IPS-18c (cell line): ENCODE measurements around the gene ACTN3.

ENCODE experiments used
- H3K4me3 ChIP-seq: 2 replicates; pipeline ENCODE4 v1.7.0; 2013; ENCODE audit warnings: low read depth, mild to moderate bottlenecking, low read length, moderate library complexity; ENCODE audit not compliant: insufficient read depth
- H3K9me3 ChIP-seq: one replicate; pipeline ENCODE4 v1.6.1; 2013; ENCODE audit warnings: mild to moderate bottlenecking, low read length, moderate library complexity; ENCODE audit not compliant: control insufficient read depth, insufficient read depth

The ACTN3 gene

GRCh38 chr11:66559866-66560676 is 13.4 kb downstream of the ACTN3 start:
- Histone ChIP-seq H3K9me3 (no peaks in the 10 kb centered on the region), H3K4me3 (no peak overlapping the region)

GRCh38 chr11:66561178-66561974 is 14.7 kb downstream of the ACTN3 start:
- no peaks in the 10 kb centered on the region for H3K9me3 ChIP-seq

GRCh38 chr11:66561975-66562248 is 15.2 kb downstream of the ACTN3 start:
- Histone ChIP-seq H3K4me3 (no peak overlapping the region), H3K9me3 (no peaks in the 10 kb centered on the region)

More at GRCh38 chr11:66561178-66561974, 14.7 kb downstream of the ACTN3 start:
- H3K4me3 ChIP-seq, result no peak overlapping the region

- Histone ChIP-seq H3K9me3 (no peaks in the 10 kb centered on the region), H3K4me3 (no peak overlapping the region)
Measured at GRCh38 chr11:66562275-66562674, 15.6 kb downstream of the ACTN3 start.

- no peaks in the 10 kb centered on the region for H3K9me3 ChIP-seq
- no peak overlapping the region for H3K4me3 ChIP-seq
Measured at GRCh38 chr11:66562907-66563583, 16.3 kb downstream of the ACTN3 start.

- Histone ChIP-seq H3K9me3 (no peaks in the 10 kb centered on the region), H3K4me3 (no peak overlapping the region)
Measured at GRCh38 chr11:66563832-66564231, 17.1 kb downstream of the ACTN3 start.

- no peaks in the 10 kb centered on the region for H3K9me3 ChIP-seq
Measured at GRCh38 chr11:66564538-66564937, 17.8 kb downstream of the ACTN3 start.

GRCh38 chr11:66564984-66565383 is 18.3 kb downstream of the ACTN3 start:
- Histone ChIP-seq H3K9me3 (no peaks in the 10 kb centered on the region), H3K4me3 (no peak overlapping the region)

More at GRCh38 chr11:66564538-66564937, 17.8 kb downstream of the ACTN3 start:
- H3K4me3 ChIP-seq, result no peak overlapping the region

GRCh38 chr11:66566221-66566620 is 19.5 kb downstream of the ACTN3 start:
- H3K4me3 ChIP-seq, result no peak overlapping the region
- no peaks in the 10 kb centered on the region for H3K9me3 ChIP-seq

- H3K4me3 ChIP-seq, result no peak overlapping the region
- no peaks in the 10 kb centered on the region for H3K9me3 ChIP-seq
Measured at GRCh38 chr11:66567787-66568123, 21.1 kb downstream of the ACTN3 start.

GRCh38 chr11:66568124-66568916 is 21.6 kb downstream of the ACTN3 start, which contains the start of gene CTSF:
Gene CTSF (minus strand): TSS chr11:66568606. CDS start chr11:66568486, 120 bp downstream.
- Histone ChIP-seq H3K9me3 (peaks cover under 1% of the 10 kb centered on the region), H3K4me3 (no peak within 1 kb of the TSS)

GRCh38 chr11:66569076-66569475 is 22.4 kb downstream of the ACTN3 start:
- Histone ChIP-seq H3K4me3 (no peak overlapping the region), H3K9me3 (peaks cover 2% of the 10 kb centered on the region)

GRCh38 chr11:66570079-66570849 is 23.6 kb downstream of the ACTN3 start:
- Histone ChIP-seq H3K4me3 (no peak overlapping the region), H3K9me3 (peaks cover 2% of the 10 kb centered on the region)

GRCh38 chr11:66570850-66571180 is 24.1 kb downstream of the ACTN3 start:
- H3K4me3 ChIP-seq, result no peak overlapping the region

GRCh38 chr11:66579017-66579606 is 32.4 kb downstream of the ACTN3 start:
- no peaks in the 10 kb centered on the region for H3K9me3 ChIP-seq
- no peak overlapping the region for H3K4me3 ChIP-seq

More at GRCh38 chr11:66570850-66571180, 24.1 kb downstream of the ACTN3 start:
- H3K9me3 ChIP-seq, result peaks cover 2% of the 10 kb centered on the region

GRCh38 chr11:66580803-66581202 is 34.1 kb downstream of the ACTN3 start:
- H3K4me3 ChIP-seq, result no peak overlapping the region
- H3K9me3 ChIP-seq, result no peaks in the 10 kb centered on the region
